ES-I3 (cell line): Measurements from ENCODE around the gene PLB1.

Experiments
- H3K36me3 ChIP-seq: 2 replicates; pipeline ENCODE4 v1.6.1; 2013; ENCODE audit warnings: mild to moderate bottlenecking, low read length, control low read depth, moderate library complexity; ENCODE audit not compliant: insufficient read depth
- H3K4me1 ChIP-seq: 2 replicates; pipeline ENCODE4 v1.6.1; 2013; ENCODE audit warnings: mild to moderate bottlenecking, control low read depth, low read length; ENCODE audit not compliant: insufficient read depth
- H3K9ac ChIP-seq: 2 replicates; pipeline ENCODE4 v1.6.1; 2013; ENCODE audit warnings: low read depth, mild to moderate bottlenecking, low read length, moderate library complexity
- H3K9me3 ChIP-seq: 2 replicates; pipeline ENCODE4 v1.6.1; 2013; ENCODE audit warnings: mild to moderate bottlenecking, low read length, moderate library complexity; ENCODE audit not compliant: control insufficient read depth, insufficient read depth

Gene PLB1

GRCh38 chr2:28477087-28477486 lies 18.8 kb upstream of the PLB1 start:
- Histone ChIP-seq H3K9me3 (no peaks in the 10 kb centered on the region), H3K36me3 (no peaks in the 10 kb centered on the region), H3K4me1 (no peaks in the 10 kb centered on the region), H3K9ac (no peak overlapping the region)

- no peak overlapping the region for H3K9ac ChIP-seq
- no peaks in the 10 kb centered on the region for H3K36me3 ChIP-seq
Observed at GRCh38 chr2:28477645-28478044, 18.2 kb upstream of the PLB1 start.

GRCh38 chr2:28480403-28481049 lies 15.3 kb upstream of the PLB1 start:
- Histone ChIP-seq H3K4me1 (no peaks in the 10 kb centered on the region), H3K9me3 (no peaks in the 10 kb centered on the region), H3K9ac (no peak overlapping the region), H3K36me3 (no peaks in the 10 kb centered on the region)

More at GRCh38 chr2:28477645-28478044, 18.2 kb upstream of the PLB1 start:
- no peaks in the 10 kb centered on the region for H3K4me1 ChIP-seq
- no peaks in the 10 kb centered on the region for H3K9me3 ChIP-seq

GRCh38 chr2:28481905-28482304 lies 14.0 kb upstream of the PLB1 start:
- no peak overlapping the region for H3K9ac ChIP-seq
- no peaks in the 10 kb centered on the region for H3K36me3 ChIP-seq
- H3K9me3 ChIP-seq, result no peaks in the 10 kb centered on the region
- no peaks in the 10 kb centered on the region for H3K4me1 ChIP-seq

- H3K4me1 ChIP-seq, result no peaks in the 10 kb centered on the region
- H3K9ac ChIP-seq, result no peak overlapping the region
- H3K9me3 ChIP-seq, result no peaks in the 10 kb centered on the region
Observed at GRCh38 chr2:28484835-28485234, 11.0 kb upstream of the PLB1 start.

GRCh38 chr2:28486526-28486925 lies 9.3 kb upstream of the PLB1 start:
- no peaks in the 10 kb centered on the region for H3K9me3 ChIP-seq
- H3K9ac ChIP-seq, result no peak overlapping the region
- no peaks in the 10 kb centered on the region for H3K4me1 ChIP-seq
- no peaks in the 10 kb centered on the region for H3K36me3 ChIP-seq

More at GRCh38 chr2:28484835-28485234, 11.0 kb upstream of the PLB1 start:
- H3K36me3 ChIP-seq, result no peaks in the 10 kb centered on the region

- H3K36me3 ChIP-seq, result no peaks in the 10 kb centered on the region
- H3K9ac ChIP-seq, result no peak overlapping the region
- no peaks in the 10 kb centered on the region for H3K9me3 ChIP-seq
- no peaks in the 10 kb centered on the region for H3K4me1 ChIP-seq
Observed at GRCh38 chr2:28487258-28487657, 8.6 kb upstream of the PLB1 start.

- Histone ChIP-seq H3K36me3 (no peaks in the 10 kb centered on the region), H3K9me3 (no peaks in the 10 kb centered on the region), H3K4me1 (no peaks in the 10 kb centered on the region), H3K9ac (no peak overlapping the region)
Observed at GRCh38 chr2:28488083-28488830, 7.6 kb upstream of the PLB1 start.

GRCh38 chr2:28488858-28489575 lies 6.8 kb upstream of the PLB1 start:
- H3K9ac ChIP-seq, result no peak overlapping the region
- H3K4me1 ChIP-seq, result no peaks in the 10 kb centered on the region
- no peaks in the 10 kb centered on the region for H3K36me3 ChIP-seq
- no peaks in the 10 kb centered on the region for H3K9me3 ChIP-seq

- no peaks in the 10 kb centered on the region for H3K4me1 ChIP-seq
- no peaks in the 10 kb centered on the region for H3K9me3 ChIP-seq
- no peaks in the 10 kb centered on the region for H3K36me3 ChIP-seq
- H3K9ac ChIP-seq, result no peak overlapping the region
Observed at GRCh38 chr2:28490558-28490957, 5.3 kb upstream of the PLB1 start.

- Histone ChIP-seq H3K4me1 (no peaks in the 10 kb centered on the region), H3K36me3 (no peaks in the 10 kb centered on the region), H3K9me3 (no peaks in the 10 kb centered on the region), H3K9ac (no peak overlapping the region)
Observed at GRCh38 chr2:28492282-28492681, 3.6 kb upstream of the PLB1 start.

- no peaks in the 10 kb centered on the region for H3K36me3 ChIP-seq
- H3K4me1 ChIP-seq, result no peaks in the 10 kb centered on the region
- no peaks in the 10 kb centered on the region for H3K9me3 ChIP-seq
- H3K9ac ChIP-seq, result no peak overlapping the region
Observed at GRCh38 chr2:28493636-28494035, 2.2 kb upstream of the PLB1 start.

GRCh38 chr2:28496781-28497180 lies 921 bp downstream of the PLB1 start:
- Histone ChIP-seq H3K9ac (no peak overlapping the region), H3K36me3 (no peaks in the 10 kb centered on the region)

GRCh38 chr2:28497206-28497605 lies 1.3 kb downstream of the PLB1 start:
- H3K9ac ChIP-seq, result no peak overlapping the region
- H3K4me1 ChIP-seq, result no peaks in the 10 kb centered on the region
- no peaks in the 10 kb centered on the region for H3K36me3 ChIP-seq
- H3K9me3 ChIP-seq, result no peaks in the 10 kb centered on the region

More at GRCh38 chr2:28496781-28497180, 921 bp downstream of the PLB1 start:
- Histone ChIP-seq H3K4me1 (no peaks in the 10 kb centered on the region), H3K9me3 (no peaks in the 10 kb centered on the region)

- Histone ChIP-seq H3K9ac (no peak overlapping the region), H3K4me1 (no peaks in the 10 kb centered on the region), H3K36me3 (no peaks in the 10 kb centered on the region), H3K9me3 (no peaks in the 10 kb centered on the region)
Observed at GRCh38 chr2:28499282-28499681, 3.4 kb downstream of the PLB1 start.
